ENCODE data around the gene FAU. TPM values are rescaled to one million over a fixed set of nuclear protein-coding genes. Genes with fewer than 3 reads are reported as not detected.

FAU gene
- total RNA-seq, 1 experiment from 2014 or later, result 1,073 TPM

- no peak overlapping the region for H2AFZ ChIP-seq (ENCODE audit: low read depth, low read length, poor library complexity, severe bottlenecking)
- no peaks in the 10 kb centered on the region for H3K9me2 ChIP-seq (ENCODE audit: insufficient read depth)
- BruUV-seq (replicated peaks), result no TSS peak
- H3K79me2 ChIP-seq (ENCODE audit: insufficient read depth, low read length), result no peaks in the 10 kb centered on the region
- no peak overlapping the region for H3K4me2 ChIP-seq (ENCODE audit: low read length)
- no peak overlapping the region for H3K4me3 ChIP-seq (replicated peaks in 1 of 2; ENCODE audit: low read depth in 1 of 2, low read length in 2 of 2)
- intact Hi-C loops (cut with micrococcal nuclease), result no loop called here
- ChIA-PET POLR2A (no interaction called here), RAD21 (ENCODE audit: low non-redundant PET in 1 of 2, low total read pairs in 2 of 2, uncharacterized antibody in 2 of 2, unreplicated experiment in 2 of 2) (no interaction called here), CTCF (no interaction called here)
- TF ChIP-seq MAX (IDR thresholded peaks at IDR 0.05) (no peak), POLR2AphosphoS5 (IDR thresholded peaks at IDR 0.05; ENCODE audit: low read depth, low read length) (no peak), SRF (IDR thresholded peaks at IDR 0.05; ENCODE audit: low read depth) (no peak), EGR1 (IDR thresholded peaks at IDR 0.05; ENCODE audit: low read depth) (no peak), EZH2phosphoT487 (IDR thresholded peaks at IDR 0.05; ENCODE audit: borderline replicate concordance) (no peak), JUND (IDR thresholded peaks at IDR 0.05) (no peak), EZH2 (IDR thresholded peaks at IDR 0.05) (no peak), ZNF274 (IDR thresholded peaks at IDR 0.05; ENCODE audit: low read depth, low read length) (no peak), TCF7L2 (IDR thresholded peaks at IDR 0.05; ENCODE audit: borderline replicate concordance, extremely low read depth, insufficient read depth, insufficient read length) (no peak)
- TF ChIP-seq, protein P1, sequence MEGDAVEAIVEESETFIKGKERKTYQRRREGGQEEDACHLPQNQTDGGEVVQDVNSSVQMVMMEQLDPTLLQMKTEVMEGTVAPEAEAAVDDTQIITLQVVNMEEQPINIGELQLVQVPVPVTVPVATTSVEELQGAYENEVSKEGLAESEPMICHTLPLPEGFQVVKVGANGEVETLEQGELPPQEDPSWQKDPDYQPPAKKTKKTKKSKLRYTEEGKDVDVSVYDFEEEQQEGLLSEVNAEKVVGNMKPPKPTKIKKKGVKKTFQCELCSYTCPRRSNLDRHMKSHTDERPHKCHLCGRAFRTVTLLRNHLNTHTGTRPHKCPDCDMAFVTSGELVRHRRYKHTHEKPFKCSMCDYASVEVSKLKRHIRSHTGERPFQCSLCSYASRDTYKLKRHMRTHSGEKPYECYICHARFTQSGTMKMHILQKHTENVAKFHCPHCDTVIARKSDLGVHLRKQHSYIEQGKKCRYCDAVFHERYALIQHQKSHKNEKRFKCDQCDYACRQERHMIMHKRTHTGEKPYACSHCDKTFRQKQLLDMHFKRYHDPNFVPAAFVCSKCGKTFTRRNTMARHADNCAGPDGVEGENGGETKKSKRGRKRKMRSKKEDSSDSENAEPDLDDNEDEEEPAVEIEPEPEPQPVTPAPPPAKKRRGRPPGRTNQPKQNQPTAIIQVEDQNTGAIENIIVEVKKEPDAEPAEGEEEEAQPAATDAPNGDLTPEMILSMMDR (IDR thresholded peaks at IDR 0.05 in 2 of 3, conservative IDR thresholded peaks at IDR 0.05 in 1 of 3; ENCODE audit: borderline replicate concordance in 1 of 3, insufficient read depth in 1 of 3, low read depth in 2 of 3, low read length in 2 of 3), result no peak
- TF ChIP-seq, protein P2, sequence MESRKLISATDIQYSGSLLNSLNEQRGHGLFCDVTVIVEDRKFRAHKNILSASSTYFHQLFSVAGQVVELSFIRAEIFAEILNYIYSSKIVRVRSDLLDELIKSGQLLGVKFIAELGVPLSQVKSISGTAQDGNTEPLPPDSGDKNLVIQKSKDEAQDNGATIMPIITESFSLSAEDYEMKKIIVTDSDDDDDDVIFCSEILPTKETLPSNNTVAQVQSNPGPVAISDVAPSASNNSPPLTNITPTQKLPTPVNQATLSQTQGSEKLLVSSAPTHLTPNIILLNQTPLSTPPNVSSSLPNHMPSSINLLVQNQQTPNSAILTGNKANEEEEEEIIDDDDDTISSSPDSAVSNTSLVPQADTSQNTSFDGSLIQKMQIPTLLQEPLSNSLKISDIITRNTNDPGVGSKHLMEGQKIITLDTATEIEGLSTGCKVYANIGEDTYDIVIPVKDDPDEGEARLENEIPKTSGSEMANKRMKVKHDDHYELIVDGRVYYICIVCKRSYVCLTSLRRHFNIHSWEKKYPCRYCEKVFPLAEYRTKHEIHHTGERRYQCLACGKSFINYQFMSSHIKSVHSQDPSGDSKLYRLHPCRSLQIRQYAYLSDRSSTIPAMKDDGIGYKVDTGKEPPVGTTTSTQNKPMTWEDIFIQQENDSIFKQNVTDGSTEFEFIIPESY (IDR thresholded peaks at IDR 0.05; ENCODE audit: extremely low read depth, insufficient replicate concordance, low read length), result no peak
- TF ChIP-seq, protein P3, sequence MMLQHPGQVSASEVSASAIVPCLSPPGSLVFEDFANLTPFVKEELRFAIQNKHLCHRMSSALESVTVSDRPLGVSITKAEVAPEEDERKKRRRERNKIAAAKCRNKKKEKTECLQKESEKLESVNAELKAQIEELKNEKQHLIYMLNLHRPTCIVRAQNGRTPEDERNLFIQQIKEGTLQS (IDR thresholded peaks at IDR 0.05), result no peak
- no peak for ATAC-seq
- no peak for DNase-seq (ENCODE audit: low read depth, low spot score)
- no peaks in the 10 kb centered on the region for H3K9me3 ChIP-seq (ENCODE audit: control insufficient read depth in 1 of 2, insufficient read depth in 1 of 2, low read depth in 1 of 2, low read length in 2 of 2)
- no peak overlapping the region for H3K9ac ChIP-seq (ENCODE audit: low read length)
- H3K27me3 ChIP-seq (ENCODE audit: insufficient read depth, low read length), result no peaks in the 10 kb centered on the region
- no peak overlapping the region for H3K27ac ChIP-seq (ENCODE audit: low read depth, low read length)
- no peaks in the 10 kb centered on the region for H3K36me3 ChIP-seq (ENCODE audit: control insufficient read depth in 1 of 2, insufficient read depth in 2 of 2, low read length in 2 of 2)
- no peaks in the 10 kb centered on the region for H4K20me1 ChIP-seq (ENCODE audit: insufficient read depth)
- H3K4me1 ChIP-seq (ENCODE audit: control insufficient read depth in 1 of 2, insufficient read depth in 2 of 2, low read length in 2 of 2), result peaks cover 0 to 6% of the 10 kb centered on the region in 2 experiments; a peak in 1 of 4 replicates
These were observed 35.0 kb upstream of the FAU start for GRCh38 chr11:65156926-65157325.

Data from HCT116 (cell line).